C4-2B (cell line): ENCODE measurements around the gene COL8A2.

ENCODE experiments used
- CTCF ChIP-seq: fragments of 450-650 bp; conservative IDR thresholded peaks from 2 replicates; pipeline ENCODE4 v1.5.1; 2017; ENCODE audit warnings: mild to moderate bottlenecking
- ZFX ChIP-seq: fragments of 450-650 bp; IDR thresholded peaks from 2 replicates; pipeline ENCODE4 v1.6.1; 2017

GRCh38 chr1:36128126-36128904, 3.3 kb upstream of the COL8A2 start:
- TF ChIP-seq CTCF (no peak), ZFX (no peak)
